HG03558 (cell line): Measurements from ENCODE around the gene CYP2D6.
"Not testable (repeated sequence)": the region's sequence is repeated elsewhere in the genome, so short reads cannot be mapped to it uniquely, and the experiment has no call there.

Experiments used
- ATAC-seq: cut with Tn5 transposase; IDR thresholded peaks from one replicate; pipeline ENCODE4 v1.9.1; 2021; ENCODE audit warnings: moderate number of reproducible peaks; ENCODE audit not compliant: unreplicated experiment; ENCODE audit errors: extremely low read depth

Gene CYP2D6

DNA sequence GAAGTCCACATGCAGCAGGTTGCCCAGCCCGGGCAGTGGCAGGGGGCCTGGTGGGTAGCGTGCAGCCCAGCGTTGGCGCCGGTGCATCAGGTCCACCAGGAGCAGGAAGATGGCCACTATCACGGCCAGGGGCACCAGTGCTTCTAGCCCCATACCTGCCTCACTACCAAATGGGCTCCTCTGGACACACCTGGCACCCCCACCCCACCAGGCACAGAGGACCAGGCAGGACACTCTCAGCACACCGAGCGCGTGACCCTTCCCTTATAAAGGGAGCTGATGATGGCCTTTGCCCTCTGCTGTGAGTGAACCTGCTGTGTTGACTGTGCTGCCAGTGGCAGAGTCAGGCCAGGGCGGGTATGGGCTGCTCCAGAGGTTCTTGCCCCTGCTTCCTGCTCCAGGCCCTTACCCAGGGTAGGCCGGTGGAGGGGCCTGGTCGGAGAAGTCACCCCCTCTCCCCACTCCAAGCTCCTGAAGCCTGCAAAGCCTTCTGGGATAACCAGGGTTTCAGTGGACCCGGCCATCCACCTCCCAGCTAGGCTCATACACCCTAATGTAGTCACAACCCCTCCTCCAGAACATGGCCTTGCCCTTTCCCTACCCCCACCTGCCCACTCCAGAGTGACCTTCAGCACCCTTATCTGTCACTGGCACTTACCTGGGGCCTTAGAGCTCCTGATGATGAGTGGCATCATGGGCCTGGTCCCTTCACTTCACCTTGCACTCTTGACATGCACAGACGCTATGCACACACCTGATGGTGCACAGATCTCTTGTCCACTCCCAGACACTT lies at the start of gene CYP2D6:
CYP2D6 (minus strand) TSS at position 172 of the 793 bp plus-strand sequence; CDS start at position 153, 19 bp downstream.
- ATAC-seq, result not testable (repeated sequence)

DNA sequence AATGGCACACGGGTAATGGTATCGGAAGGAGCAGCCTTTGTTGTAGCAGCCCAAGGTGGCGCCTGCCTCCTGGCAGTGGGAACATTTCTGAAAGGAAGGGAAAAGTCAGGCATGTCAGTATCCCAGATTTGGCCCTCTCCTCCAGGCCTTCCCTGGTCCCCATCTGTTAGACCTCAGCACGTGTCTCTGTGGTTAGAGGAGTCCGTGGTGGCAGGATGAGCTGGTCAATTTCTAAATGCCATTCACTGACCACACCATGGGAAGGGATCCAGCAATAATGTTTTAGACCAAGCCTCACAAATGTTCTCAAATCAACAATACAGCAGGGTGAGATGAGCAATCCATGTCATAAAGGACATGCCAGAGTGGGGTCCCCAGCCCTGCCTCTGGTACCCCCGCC lies 49.0 kb upstream of the CYP2D6 start:
- no peak for ATAC-seq

DNA sequence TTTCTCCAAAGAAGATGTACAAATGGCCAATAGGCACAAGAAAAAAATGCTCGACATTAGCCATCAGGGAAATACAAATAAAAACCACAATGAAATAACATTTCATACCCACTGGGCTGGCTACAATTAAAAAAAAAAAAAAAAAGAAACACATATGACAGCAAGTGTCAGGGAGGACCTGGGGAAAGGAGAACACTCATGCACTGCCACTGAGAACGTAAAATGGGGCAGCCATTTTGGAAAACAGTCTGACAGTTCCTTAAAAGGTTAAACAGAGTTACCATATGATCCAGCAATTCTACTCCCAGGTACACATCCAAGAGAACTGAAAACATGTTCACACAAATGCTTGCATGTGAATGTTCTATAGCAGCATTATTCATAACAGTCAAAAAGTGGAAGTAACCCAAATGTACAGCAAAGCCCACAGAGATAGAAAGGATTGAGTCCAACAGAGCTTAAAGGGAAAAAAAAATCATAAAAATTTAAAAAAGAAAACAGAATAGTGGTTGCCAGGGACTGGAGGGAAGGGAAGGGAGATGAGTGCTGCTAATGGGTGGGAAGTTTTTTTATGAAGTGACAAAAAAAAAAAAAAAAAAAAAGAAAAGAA lies 48.4 kb upstream of the CYP2D6 start:
- no peak for ATAC-seq

DNA sequence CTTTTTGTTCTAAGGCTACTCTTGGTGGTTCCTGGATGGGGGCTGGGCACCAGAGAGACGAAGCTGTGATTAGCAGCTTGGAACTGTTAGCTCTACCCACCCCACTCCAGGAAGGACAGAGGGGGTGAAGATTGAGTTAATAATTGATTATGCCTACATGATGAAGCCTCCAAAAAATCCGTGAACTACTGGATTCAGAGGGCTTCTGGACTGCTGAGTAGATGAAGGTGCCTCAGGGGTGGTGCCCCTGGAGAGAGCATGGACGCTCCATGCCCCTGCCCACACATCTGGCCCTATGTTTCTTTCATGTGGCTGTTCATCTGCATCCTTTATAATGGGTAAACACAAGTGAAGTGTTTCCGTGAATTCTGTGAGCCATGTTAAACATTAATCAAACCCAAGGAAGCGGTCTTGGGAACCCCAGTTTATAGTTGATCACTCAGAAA lies 47.3 kb upstream of the CYP2D6 start:
- ATAC-seq, result no peak

DNA sequence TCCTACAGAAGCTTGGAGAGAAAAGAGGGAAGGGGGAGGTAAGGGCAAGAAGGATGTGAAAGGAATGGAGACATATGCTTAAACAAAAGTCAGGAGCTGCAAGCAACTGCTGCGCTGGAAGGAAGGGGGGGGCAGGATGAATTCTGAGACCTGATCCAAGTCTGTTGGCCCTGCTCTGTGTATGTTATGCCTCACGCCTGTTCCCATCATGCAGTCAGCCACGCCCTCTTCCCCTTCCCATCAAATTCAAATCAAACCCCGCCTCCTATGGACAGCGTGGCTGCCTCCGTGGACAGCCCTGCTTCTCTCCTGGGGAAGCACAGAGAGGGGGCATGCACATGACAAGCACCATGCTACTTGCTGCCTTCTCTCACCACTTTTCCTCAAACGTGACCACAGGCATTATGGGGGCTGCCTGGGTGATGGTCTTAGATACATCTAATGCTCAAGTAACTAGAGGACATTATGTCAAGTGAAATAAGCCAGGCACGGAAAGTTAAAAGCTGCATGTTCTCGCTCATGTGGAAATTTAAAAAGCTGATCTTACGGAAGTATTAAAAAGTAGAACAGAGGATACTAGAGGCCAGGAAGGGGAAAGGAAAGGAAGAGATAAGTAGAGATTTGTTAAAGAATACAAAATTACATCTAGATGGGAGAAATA lies 45.8 kb upstream of the CYP2D6 start:
- no peak for ATAC-seq

DNA sequence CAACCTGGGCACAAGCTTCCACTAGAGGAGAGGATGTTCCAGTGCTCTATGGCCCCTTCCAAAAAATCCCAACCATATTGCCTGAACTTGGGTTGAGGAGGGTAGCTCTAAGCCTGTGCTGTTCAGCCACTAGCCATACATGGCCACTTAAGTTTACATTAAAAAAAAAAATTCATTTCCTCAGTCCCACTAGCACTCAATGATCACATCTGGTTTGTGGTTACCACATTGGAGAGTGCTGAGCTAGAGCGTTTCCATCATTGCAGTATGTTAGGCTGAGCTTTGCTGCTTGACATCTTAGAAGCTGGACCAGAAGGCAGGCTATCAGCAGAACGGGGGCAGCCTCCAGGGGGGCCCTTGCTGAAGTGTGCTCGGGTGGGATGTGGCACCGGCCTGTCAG lies 43.5 kb upstream of the CYP2D6 start:
- no peak for ATAC-seq

DNA sequence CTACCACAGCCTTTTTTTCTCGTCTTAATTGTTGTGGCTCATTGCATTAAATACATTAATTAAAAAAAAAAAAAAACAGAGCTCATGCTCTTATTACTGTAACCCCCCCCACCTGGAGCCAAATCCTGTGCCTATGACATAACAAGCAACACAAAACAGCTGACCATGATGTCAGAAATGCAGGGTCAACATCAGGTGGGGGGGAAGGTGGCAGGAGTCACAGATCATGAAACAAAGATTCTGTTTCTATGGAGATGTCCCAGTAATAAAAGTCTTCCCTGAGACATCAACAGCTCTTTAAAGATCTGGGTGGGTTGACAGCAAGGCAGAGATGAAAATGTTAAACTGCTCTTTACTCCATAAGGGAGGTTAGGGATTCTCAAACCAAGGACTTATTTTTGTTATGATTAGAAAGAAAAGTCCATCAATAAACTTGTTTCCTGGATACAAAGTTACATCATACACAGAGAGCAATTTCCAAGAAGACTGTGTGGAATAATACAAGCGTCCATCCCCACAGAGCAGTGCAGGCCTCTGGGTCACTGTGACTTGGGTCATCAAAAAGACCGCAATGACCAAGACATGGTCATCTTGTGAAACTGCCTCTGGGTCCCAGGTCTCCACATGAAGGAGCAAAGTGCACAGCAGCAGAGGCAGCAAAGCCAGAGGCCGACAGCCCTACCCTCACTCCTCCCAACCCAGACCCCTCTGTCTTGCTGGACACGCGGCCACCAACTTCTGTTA lies 42.7 kb upstream of the CYP2D6 start:
- ATAC-seq, result no peak

DNA sequence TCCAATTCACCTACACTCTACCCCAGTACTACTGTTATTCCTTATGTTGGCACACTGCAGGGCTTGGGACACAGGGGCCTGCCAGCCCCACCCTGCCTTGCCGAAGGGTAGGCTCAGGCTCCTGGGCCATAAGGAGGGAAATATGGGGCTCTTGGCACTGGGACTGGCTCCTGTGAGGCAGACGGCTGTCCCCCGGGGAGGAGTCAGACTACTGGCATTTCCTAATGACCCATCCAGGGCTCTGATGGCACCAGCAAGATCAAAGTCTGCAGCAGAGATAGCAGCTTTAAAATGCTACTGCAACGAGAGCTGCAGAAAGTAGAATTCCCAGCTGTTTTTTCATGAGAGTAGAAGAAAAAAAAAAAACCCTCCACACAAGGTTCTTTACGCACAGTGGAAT lies 42.2 kb upstream of the CYP2D6 start:
- ATAC-seq, result no peak

DNA sequence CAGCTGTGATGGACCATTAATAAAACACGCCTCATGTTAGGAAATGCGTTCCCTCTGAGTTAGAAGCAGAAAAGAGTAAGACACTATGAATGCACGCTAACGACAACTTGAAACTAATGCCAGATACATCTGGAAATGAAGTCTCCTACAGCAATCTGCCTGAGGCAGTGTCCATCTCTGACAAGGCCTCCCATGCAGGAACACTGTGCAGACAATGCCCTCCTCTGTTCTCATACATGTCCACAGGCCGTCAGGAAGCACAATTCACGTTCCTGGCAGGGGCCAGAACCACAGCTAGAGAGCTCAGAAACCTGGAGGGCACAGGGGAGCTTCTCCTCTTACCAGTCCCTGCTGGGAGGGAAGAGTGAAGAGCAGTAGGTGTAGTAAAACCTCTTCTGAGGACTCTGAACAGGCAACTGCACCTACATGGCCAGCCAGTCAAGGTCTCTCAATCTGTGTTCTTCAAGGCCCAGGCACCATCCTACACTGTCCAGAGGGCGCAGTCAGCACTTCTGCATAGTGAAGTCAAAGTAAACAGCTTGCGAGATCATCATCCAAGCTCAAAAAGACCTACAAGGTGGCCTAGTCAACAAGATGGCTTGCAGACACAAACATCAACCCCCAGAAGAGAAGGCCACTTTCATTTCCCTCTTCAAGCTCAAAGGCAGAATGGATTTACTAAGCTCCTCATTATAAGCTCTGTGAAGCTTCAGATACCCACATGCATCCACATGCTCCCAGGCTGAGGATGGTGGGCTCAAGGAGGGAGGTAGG lies 41.5 kb upstream of the CYP2D6 start:
- no peak for ATAC-seq

DNA sequence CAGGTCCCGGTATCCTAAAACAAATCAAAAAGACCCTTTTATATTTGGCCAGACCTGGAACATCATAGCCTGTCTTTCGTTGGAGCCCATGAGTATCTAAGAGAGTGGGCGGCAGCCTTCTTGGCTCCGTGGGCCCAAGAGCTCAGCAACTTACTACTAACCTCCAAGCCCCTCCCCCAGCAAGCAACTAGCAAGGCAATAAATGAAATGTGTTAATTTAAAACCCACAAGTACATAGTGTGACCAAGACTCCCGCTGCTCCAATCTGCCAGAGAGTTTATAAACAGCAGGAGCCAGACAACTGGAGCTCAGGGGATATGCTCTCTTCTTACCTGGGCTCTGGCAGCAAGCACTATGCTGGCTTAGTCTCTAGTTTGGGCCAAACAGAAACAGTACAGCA lies 40.8 kb upstream of the CYP2D6 start:
- ATAC-seq, result no peak

DNA sequence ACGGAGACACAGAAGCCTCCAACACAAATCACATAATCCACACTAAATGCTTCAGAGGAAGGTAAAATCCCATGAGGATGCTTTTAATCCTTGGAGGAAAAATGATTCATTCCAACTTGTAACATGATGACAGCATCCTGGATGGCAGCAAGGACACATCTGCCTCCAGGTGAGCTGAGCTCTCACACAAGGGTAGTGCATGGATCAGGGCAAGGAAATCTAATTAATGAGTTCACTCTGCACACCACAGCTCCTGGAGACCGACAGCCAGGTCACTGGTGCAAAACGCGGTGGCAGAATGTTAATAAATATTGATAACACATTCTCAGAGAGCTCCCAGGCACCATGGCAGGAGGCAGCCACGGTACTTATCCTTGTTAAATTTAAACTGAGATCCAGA lies 40.3 kb upstream of the CYP2D6 start:
- no peak for ATAC-seq

DNA sequence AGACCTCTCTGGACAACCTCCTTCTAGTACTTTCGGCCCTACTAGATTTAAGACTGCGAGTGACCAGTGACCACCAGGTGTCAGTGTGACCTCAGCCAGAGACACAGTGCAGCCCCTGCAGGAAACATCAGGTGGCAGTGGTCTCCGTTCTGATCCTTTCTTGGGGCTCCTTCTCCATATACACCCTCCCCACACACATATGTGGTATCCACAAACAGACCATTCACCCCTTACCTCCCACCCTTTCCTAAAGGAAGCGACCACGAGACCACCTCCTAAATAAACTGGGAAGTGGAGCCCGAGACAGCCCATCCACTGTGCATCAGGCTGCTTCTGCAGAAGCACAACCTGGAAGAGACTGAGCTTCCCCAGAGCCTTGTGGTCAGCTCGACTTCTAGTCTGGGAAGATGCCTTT lies 38.5 kb upstream of the CYP2D6 start:
- ATAC-seq, result no peak

DNA sequence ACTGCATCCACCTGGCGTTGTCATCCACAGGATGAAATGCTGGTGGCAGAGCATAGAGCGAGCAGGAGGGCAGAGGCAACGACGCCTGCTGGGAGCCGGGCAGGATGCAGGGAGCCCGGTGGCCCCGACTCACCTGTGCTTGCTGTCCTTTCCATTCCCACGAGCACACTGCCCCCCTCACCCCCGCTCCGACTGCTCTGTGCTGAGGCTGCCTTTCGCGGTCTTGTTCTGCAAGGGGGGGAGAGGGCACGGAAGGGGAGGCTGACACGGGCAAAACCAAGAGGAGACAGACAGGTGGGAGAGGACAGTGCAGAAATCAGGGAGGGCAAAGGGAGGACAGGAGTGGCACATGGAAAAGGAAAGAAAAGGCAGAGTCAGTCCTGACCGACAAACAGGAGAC lies 37.9 kb upstream of the CYP2D6 start:
- no peak for ATAC-seq

DNA sequence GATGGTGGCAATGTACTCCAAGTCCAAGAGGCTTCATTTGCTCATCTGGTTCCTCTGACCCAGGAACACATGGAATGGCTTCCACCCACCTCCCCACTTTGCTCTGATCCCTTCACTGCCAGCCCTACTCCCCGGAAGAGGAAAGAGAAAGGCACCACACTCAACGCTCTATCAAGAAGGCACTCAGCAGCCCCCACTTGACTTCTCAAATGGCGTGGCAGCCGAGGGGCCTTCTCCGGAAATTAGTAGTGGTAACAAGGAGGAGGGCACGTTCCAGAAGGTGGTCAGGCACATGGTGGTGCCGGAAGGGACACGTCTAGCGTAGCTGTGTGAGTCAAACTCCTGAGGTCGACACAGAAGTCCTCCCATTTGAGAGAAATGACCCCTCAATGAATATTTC lies 36.5 kb upstream of the CYP2D6 start:
- ATAC-seq, result no peak

DNA sequence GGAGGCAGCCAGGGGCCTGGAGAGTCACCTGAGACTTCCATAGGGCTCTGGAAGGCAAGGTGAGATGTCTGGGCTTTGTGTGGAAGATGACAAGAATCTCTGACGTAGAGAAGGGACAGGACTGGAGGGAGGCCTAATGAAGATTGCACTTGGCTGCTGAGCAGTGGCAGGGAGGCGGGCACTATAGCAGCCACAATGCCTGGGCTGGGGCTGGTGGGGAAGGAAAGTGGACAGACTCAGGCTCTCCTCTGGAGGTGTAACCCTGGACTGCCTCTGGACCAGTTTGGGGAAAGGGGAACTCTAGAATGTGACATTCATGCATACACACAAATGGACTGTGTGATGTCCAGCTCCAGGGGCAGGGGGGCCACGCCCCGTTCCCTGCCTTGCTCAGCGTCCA lies 34.3 kb upstream of the CYP2D6 start:
- ATAC-seq, result no peak

DNA sequence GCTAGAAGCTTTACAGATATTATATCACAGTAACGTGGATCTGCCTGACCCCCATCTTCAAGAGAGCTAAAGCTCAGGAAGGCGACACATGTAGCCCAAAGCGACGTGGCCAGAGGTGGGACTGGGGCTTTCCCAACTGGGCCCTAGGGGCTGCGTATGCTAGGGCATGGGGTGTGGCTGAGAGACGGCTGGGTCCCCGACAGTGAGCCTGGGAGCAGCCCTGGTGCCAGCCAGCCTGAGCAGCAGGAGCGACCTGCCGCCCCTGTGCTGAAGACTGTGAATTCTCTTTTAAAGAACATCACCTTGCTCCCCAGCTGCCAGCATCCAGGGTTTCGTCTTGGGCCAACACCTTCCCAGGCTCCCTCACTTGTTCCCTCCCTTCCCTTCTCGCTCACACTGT lies 32.9 kb upstream of the CYP2D6 start:
- ATAC-seq, result no peak

DNA sequence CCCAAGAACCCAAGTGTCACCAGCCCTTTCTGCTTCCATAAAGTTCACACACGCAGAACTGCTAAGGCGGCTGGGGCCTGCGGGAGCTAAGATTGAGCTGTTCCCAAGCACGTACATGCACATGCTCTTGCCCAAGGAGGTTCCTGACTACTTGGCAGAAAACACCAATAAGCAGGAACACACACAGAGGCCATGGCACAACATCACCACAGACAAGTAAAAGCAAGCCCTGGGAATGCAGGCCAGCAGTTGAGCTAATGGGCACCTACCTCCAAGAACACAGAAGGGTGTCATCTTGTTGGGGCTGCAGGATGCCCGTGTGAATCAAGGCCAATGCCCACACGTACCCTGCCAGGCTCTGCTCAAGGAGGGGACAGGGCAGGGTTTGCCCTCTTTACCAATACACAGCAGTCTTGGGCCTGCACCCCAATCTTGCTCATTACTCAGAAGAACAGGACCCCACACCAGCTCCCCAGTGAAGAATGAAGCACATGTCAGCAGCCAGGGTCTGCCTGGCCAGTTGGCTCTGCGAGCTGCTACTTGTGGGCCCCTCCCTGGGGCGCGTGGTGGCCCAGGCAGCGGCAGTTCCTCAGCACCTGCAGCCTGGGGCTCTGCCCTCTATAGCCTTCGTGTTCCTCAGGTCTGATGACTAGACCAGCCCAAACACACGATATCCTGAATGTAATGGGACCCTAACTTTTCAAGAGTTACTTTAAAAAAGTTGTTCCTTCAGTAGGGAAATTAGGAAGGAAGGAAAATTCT lies 32.3 kb upstream of the CYP2D6 start:
- ATAC-seq, result no peak

DNA sequence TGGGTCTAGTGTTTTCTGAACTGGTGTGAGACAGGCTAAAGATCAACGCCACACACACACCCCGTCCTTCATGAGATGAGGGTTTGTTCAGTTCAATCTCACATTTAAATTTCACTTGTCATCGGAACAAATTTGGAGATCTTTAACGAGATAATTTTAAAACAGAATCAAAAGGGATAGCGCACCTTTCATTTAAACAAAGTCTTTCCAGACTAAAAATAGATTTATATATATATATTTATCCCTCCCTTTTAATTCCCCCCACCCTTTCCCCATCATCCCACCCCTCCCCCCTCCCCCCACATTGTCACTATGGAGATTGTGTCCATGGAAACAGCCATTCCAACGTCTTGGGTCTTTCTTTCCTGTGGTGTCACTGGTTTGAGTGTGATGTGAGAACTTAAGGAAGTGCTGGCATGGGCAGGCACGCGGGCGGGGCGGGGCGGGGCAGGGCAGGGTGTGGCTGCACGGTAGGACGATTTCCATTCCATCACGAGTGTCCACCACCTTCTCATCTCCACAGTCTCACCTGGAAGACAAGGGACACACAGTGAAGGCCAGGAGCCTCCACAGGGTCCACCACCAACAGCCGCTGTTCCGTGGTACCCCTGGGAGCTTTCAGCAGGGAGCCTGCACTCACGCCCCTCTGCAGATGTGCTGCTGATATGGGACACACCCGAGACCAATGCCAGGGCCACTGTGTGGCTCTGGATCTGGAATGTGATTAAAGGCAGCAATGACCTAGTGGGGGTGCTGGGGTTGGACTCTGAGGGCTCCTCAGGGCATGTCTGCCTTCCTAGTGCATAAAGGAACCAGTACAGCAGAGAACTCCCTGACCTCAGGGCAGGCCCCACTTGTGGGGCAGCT lies 30.5 kb upstream of the CYP2D6 start:
- no peak for ATAC-seq
